Measurements from ENCODE around the gene CMSS1.

GRCh38 chr3:99962703-99963102 is 145.0 kb downstream of the CMSS1 start:
- TF ChIP-seq CTCF (IDR thresholded peaks at IDR 0.05) (no peak), MAX (IDR thresholded peaks at IDR 0.05) (no peak), RCOR1 (IDR thresholded peaks at IDR 0.05; ENCODE audit: low read depth, low read length) (no peak), POLR2AphosphoS2 (conservative IDR thresholded peaks at IDR 0.05; ENCODE audit: low read length) (no peak), BHLHE40 (IDR thresholded peaks at IDR 0.05; ENCODE audit: low read depth, low read length) (no peak), TP53 (CRISPR knock-in tag; IDR thresholded peaks at IDR 0.05) (no peak), POLR2A (IDR thresholded peaks at IDR 0.05; ENCODE audit: low read length) (no peak), EP300 (IDR thresholded peaks at IDR 0.05) (no peak), MAFK (IDR thresholded peaks at IDR 0.05; ENCODE audit: partially characterized antibody) (no peak), CHD2 (IDR thresholded peaks at IDR 0.05; ENCODE audit: low read length, partially characterized antibody) (no peak), FOSL2 (IDR thresholded peaks at IDR 0.05) (no peak), FOSL2 (CRISPR knock-in tag; IDR thresholded peaks at IDR 0.05) (no peak), SREBF2 (IDR thresholded peaks at IDR 0.05) (no peak), HDAC2 (IDR thresholded peaks at IDR 0.05) (no peak)

All from A549 (cell line).